H1 (cell line): ENCODE results near the gene HS6ST1. TPM values are rescaled to one million over a fixed set of nuclear protein-coding genes. Genes with fewer than 3 reads are reported as not detected.

ENCODE experiments used
- CTCF ChIA-PET: fragments of 300-600 bp; sonication (Branson Sonifier 250); formaldehyde crosslinking; loops from one replicate; lab custom pipeline; 2021; ENCODE audit not compliant: partially characterized antibody; lab: Charles Lee
- POLR2A ChIA-PET: fragments of 300-600 bp; sonication (Branson Sonifier 250); formaldehyde crosslinking; loops from one replicate; lab custom pipeline; 2021; ENCODE audit warnings: inconsistent platforms; ENCODE audit not compliant: partially characterized antibody; lab: Charles Lee
- DNase-seq, 2 experiments: peaks; one replicate each; pipeline versions ENCODE4 v3.0.0 to v3.0.0-alpha.2; 2010 to 2022; ENCODE audit warnings: low spot score in 2 of 2, low read depth in 1 of 2, mixed read lengths in 1 of 2
- FAIRE-seq: peaks from 2 replicates; lab custom pipeline; 2011; peaks lifted over from hg19 to GRCh38; lab: Jason Lieb, UNC
- H2AFZ ChIP-seq: 2 replicates; pipeline ENCODE4 v1.8.1; 2012; ENCODE audit warnings: low read length, inconsistent platforms
- H2AK5ac ChIP-seq: 2 replicates; pipeline ENCODE4 v1.6.1; 2013; ENCODE audit warnings: low read depth, low read length
- H2BK120ac ChIP-seq: replicated peaks from 2 replicates; pipeline ENCODE3; 2013; ENCODE audit warnings: low read depth, low read length, inconsistent platforms
- H2BK12ac ChIP-seq: 2 replicates; pipeline ENCODE4 v1.6.1; 2013; ENCODE audit warnings: low read depth, low read length
- H2BK15ac ChIP-seq: 2 replicates; pipeline ENCODE4 v1.6.1; 2013; ENCODE audit warnings: low read length
- H2BK20ac ChIP-seq: 2 replicates; pipeline ENCODE4 v1.6.1; 2013; ENCODE audit warnings: low read length
- H2BK5ac ChIP-seq: 2 replicates; pipeline ENCODE4 v1.6.1; 2013; ENCODE audit warnings: low read depth, low read length
- H3K14ac ChIP-seq: 2 replicates; pipeline ENCODE4 v1.6.1; 2013; ENCODE audit warnings: inconsistent platforms; ENCODE audit not compliant: insufficient read length
- H3K18ac ChIP-seq: 2 replicates; pipeline ENCODE4 v1.6.1; 2013; ENCODE audit warnings: low read length; ENCODE audit errors: extremely low read depth
- H3K23ac ChIP-seq: 2 replicates; pipeline ENCODE4 v1.6.1; 2013; ENCODE audit warnings: inconsistent platforms; ENCODE audit not compliant: insufficient read length
- H3K23me2 ChIP-seq: 2 replicates; pipeline ENCODE4 v1.6.1; 2013; ENCODE audit warnings: low read depth, low read length
- H3K27ac ChIP-seq: 2 replicates; pipeline ENCODE4 v1.6.1; 2011; ENCODE audit warnings: low read depth, low read length, inconsistent platforms
- H3K27me3 ChIP-seq, 4 experiments: replicated peaks in 1 of 4; 1 replicate in 1 of 4; 2 replicates in 3 of 4; pipeline versions ENCODE4 v1.6.1 to v1.8.1; 2011 to 2013; ENCODE audit warnings: low read length in 3 of 4, mild to moderate bottlenecking in 3 of 4, inconsistent platforms in 2 of 4, mixed read lengths in 2 of 4, moderate library complexity in 1 of 4; ENCODE audit not compliant: control insufficient read depth in 3 of 4, insufficient read depth in 3 of 4; ENCODE audit errors: extremely low read depth in 1 of 4
- H3K36me3 ChIP-seq, 4 experiments: 2 replicates each; pipeline versions ENCODE4 v1.6.1 to v1.8.1; 2011 to 2013; ENCODE audit warnings: mild to moderate bottlenecking in 4 of 4, low read length in 3 of 4, moderate library complexity in 2 of 4, control low read depth in 1 of 4, inconsistent platforms in 1 of 4; ENCODE audit not compliant: insufficient read depth in 4 of 4, control insufficient read depth in 2 of 4
- H3K4ac ChIP-seq: replicated peaks from 2 replicates; pipeline ENCODE3; 2013; ENCODE audit warnings: low read length, low read depth, mixed read lengths, inconsistent platforms; ENCODE audit not compliant: insufficient read length
- H3K4me1 ChIP-seq, 4 experiments: replicated peaks in 1 of 4; 1 replicate in 1 of 4; 2 replicates in 3 of 4; pipeline versions ENCODE4 v1.6.1 to v1.8.1; 2011 to 2013; ENCODE audit warnings: low read length in 3 of 4, inconsistent platforms in 2 of 4, mixed read lengths in 1 of 4; ENCODE audit not compliant: insufficient read depth in 4 of 4, control insufficient read depth in 3 of 4
- H3K4me2 ChIP-seq, 2 experiments: 2 replicates each; pipeline versions ENCODE4 v1.6.1 to v1.8.1; 2011 to 2013; ENCODE audit warnings: low read depth in 2 of 2, low read length in 2 of 2, control low read depth in 1 of 2, inconsistent platforms in 1 of 2, mild to moderate bottlenecking in 1 of 2; ENCODE audit not compliant: insufficient read depth in 1 of 2
- H3K4me3 ChIP-seq, 4 experiments: fragments of 200-600, 300-600 bp in 1 of 4; sonication (generic), shearing (Covaris generic), sonication (Bioruptor Twin) in 1 of 4; 2 replicates each; pipeline versions ENCODE4 v1.5.1 to v1.8.1; 2011 to 2016; ENCODE audit warnings: low read length in 4 of 4, low read depth in 3 of 4, control low read depth in 2 of 4, inconsistent platforms in 2 of 4, mild to moderate bottlenecking in 2 of 4, mixed read lengths in 1 of 4, moderate library complexity in 1 of 4; ENCODE audit not compliant: insufficient read depth in 2 of 4; ENCODE audit errors: extremely low read depth in 1 of 4
- H3K56ac ChIP-seq: replicated peaks from 2 replicates; pipeline ENCODE3; 2013; ENCODE audit warnings: low read depth, mild to moderate bottlenecking, mixed read lengths, low read length, inconsistent platforms; ENCODE audit not compliant: insufficient read length
- H3K79me1 ChIP-seq: 2 replicates; pipeline ENCODE4 v1.6.1; 2013; ENCODE audit warnings: low read depth, low read length, control low read depth
- H3K79me2 ChIP-seq, 2 experiments: 2 replicates each; pipeline versions ENCODE4 v1.6.1 to v1.8.1; 2012 to 2013; ENCODE audit warnings: low read length in 2 of 2, mild to moderate bottlenecking in 2 of 2, inconsistent platforms in 1 of 2; ENCODE audit not compliant: insufficient read depth in 2 of 2, control insufficient read depth in 1 of 2
- H3K9ac ChIP-seq, 4 experiments: replicated peaks in 1 of 4; 1 replicate in 1 of 4; 2 replicates in 3 of 4; pipeline versions ENCODE4 v1.6.1 to v1.8.1; 2011 to 2013; ENCODE audit warnings: low read depth in 3 of 4, low read length in 3 of 4, control low read depth in 2 of 4, mild to moderate bottlenecking in 2 of 4, moderate library complexity in 2 of 4, inconsistent platforms in 1 of 4; ENCODE audit errors: extremely low read depth in 1 of 4
- H3K9me3 ChIP-seq, 2 experiments: 2 replicates each; pipeline versions ENCODE4 v1.6.1 to v1.8.1; 2012 to 2013; ENCODE audit warnings: mild to moderate bottlenecking in 2 of 2, moderate library complexity in 2 of 2, control low read depth in 1 of 2, inconsistent platforms in 1 of 2, low read depth in 1 of 2, low read length in 1 of 2, mixed read lengths in 1 of 2; ENCODE audit not compliant: insufficient read depth in 2 of 2
- H4K20me1 ChIP-seq, 2 experiments: replicated peaks in 1 of 2; 2 replicates each; pipeline versions ENCODE3 to v1.8.1; 2011 to 2013; ENCODE audit warnings: inconsistent platforms in 2 of 2, low read length in 2 of 2, mild to moderate bottlenecking in 1 of 2; ENCODE audit not compliant: insufficient read depth in 2 of 2, control insufficient read depth in 1 of 2
- H4K5ac ChIP-seq: 2 replicates; pipeline ENCODE4 v1.6.1; 2013; ENCODE audit warnings: low read length, low read depth, mixed read lengths, inconsistent platforms; ENCODE audit not compliant: insufficient read length
- H4K8ac ChIP-seq: 2 replicates; pipeline ENCODE4 v1.8.0; 2013; ENCODE audit warnings: mild to moderate bottlenecking, moderate library complexity, low read length, inconsistent platforms; ENCODE audit not compliant: insufficient read depth; ENCODE audit errors: extremely low read depth
- H4K91ac ChIP-seq: replicated peaks from 2 replicates; pipeline ENCODE3; 2013; ENCODE audit warnings: low read length, mixed read lengths, inconsistent platforms; ENCODE audit not compliant: insufficient read length
- ASH2L ChIP-seq: fragments of 200-600, 300-600 bp; sonication (generic); IDR thresholded peaks from one replicate; pipeline ENCODE4 v1.7.1; 2017; ENCODE audit warnings: low read length
- CREB1 ChIP-seq: IDR thresholded peaks from 2 replicates; pipeline ENCODE4 v1.6.1; 2012; ENCODE audit warnings: inconsistent platforms
- CTBP2 ChIP-seq: IDR thresholded peaks from 2 replicates; pipeline ENCODE4 v1.7.0; 2011; ENCODE audit warnings: borderline replicate concordance, mild to moderate bottlenecking, moderate library complexity, mixed read lengths, low read length; ENCODE audit not compliant: insufficient read depth, insufficient read length
- GTF2F1 ChIP-seq: IDR thresholded peaks from 2 replicates; pipeline ENCODE4 v1.6.1; 2012; ENCODE audit warnings: low read depth, low read length, improper control_type of control experiment, borderline replicate concordance
- KDM4A ChIP-seq: IDR thresholded peaks from one replicate; pipeline ENCODE4 v1.7.1; 2012; ENCODE audit warnings: low read depth, mild to moderate bottlenecking, moderate library complexity, low read length, inconsistent platforms; ENCODE audit not compliant: severe bottlenecking
- MAFK ChIP-seq: IDR thresholded peaks from 2 replicates; pipeline ENCODE4 v1.6.1; 2012; ENCODE audit warnings: low read depth, mild to moderate bottlenecking, improper control_type of control experiment, low read length
- MAX ChIP-seq: IDR thresholded peaks from 2 replicates; pipeline ENCODE4 v1.6.1; 2012; ENCODE audit warnings: inconsistent platforms
- TAF1 ChIP-seq: IDR thresholded peaks from 2 replicates; pipeline ENCODE4 v1.6.1; 2011; ENCODE audit warnings: mild to moderate bottlenecking, low read depth, low read length
- TBP ChIP-seq: IDR thresholded peaks from 2 replicates; pipeline ENCODE4 v1.6.1; 2011; ENCODE audit warnings: low read depth, low read length, improper control_type of control experiment
- WGBS, 2 experiments: shearing (Covaris generic) in 1 of 2; methylation state at CpG; one replicate each; pipeline versions ENCODE4 v1.1.6 to v1.1.7; 2013 to 2015; ENCODE audit warnings: low lambda C conversion rate in 2 of 2, mixed read lengths in 2 of 2, inconsistent platforms in 1 of 2, low coverage in 1 of 2, missing lambda C conversion rate in 1 of 2; ENCODE audit not compliant: insufficient replicate concordance in 2 of 2, insufficient coverage in 1 of 2, insufficient read length in 1 of 2; ENCODE audit errors: extremely low coverage in 1 of 2, missing lambda C conversion rate in 1 of 2; 5-methylcytosine and 5-hydroxymethylcytosine counted together
- polyA plus RNA-seq, 7 experiments: library from polyadenylated mRNA; depleted of rRNA in 3 of 7; stranded (reverse) in 5 of 7; unstranded in 2 of 7; fragments of >200 nt in 5 of 7; fragments of 200-250 nt in 2 of 7; gene quantifications; 1 replicate in 5 of 7; 2 replicates in 1 of 7; 4 replicates in 1 of 7; pipeline versions ENCODE4 v1.2.1 to v1.2.3, GENCODE V29; 2011 to 2013; ENCODE audit warnings: missing spikeins in 2 of 7, mixed read lengths in 2 of 7
- total RNA-seq: library from RNA; stranded (reverse); fragmentation: NEBNext Ultra II Directional; extraction: Animal tissue kit (Norgen Biotek cat#: 25700); gene quantifications from 2 replicates; pipeline ENCODE4 v1.2.1, GENCODE V29; 2021
- TF ChIP-seq, protein P1 (sequence below): IDR thresholded peaks from 2 replicates; pipeline ENCODE4 v1.6.1; 2011; ENCODE audit warnings: low read length, improper control_type of control experiment

The HS6ST1 gene
- total and polyA plus RNA-seq, 2 of the 8 experiments (the other 6 are each of a cell fraction or from before 2014, with no cell fraction given), result 37.4 to 74.6 TPM

- FAIRE-seq, result no peak
- Histone ChIP-seq H3K27me3 (peaks cover 0 to 23% (median 16%) of the 10 kb centered on the region in 4 experiments; a peak in 5 of 7 replicates), H4K8ac (peak overlapping the region; percentile 88), H2BK15ac (no peak overlapping the region), H4K91ac (peak overlapping the region; percentile 29), H3K4me3 (peak overlapping the region; percentile 68 to 89 (median 84)), H2AFZ (no peak overlapping the region), H3K4me1 (peaks cover 7 to 35% (median 27%) of the 10 kb centered on the region in 4 experiments), H4K20me1 (peaks cover 39 to 48% of the 10 kb centered on the region in 2 experiments), H3K36me3 (peaks cover 0 to 11% (median 0%) of the 10 kb centered on the region in 4 experiments; a peak in 2 of 8 replicates), H2BK120ac (no peak overlapping the region), H2BK12ac (no peak overlapping the region), H2BK5ac (no peak overlapping the region), H3K4me2 (peak overlapping the region; percentile 83 to 95), H3K27ac (no peak overlapping the region), H3K79me1 (peaks cover 34% of the 10 kb centered on the region), H3K9ac (peak overlapping the region; percentile 51 to 64 (median 54); a peak in 6 of 7 replicates), H2BK20ac (no peak overlapping the region), H3K4ac (peak overlapping the region; percentile 89), H3K79me2 (peaks cover 47 to 55% of the 10 kb centered on the region in 2 experiments), H3K18ac (peak overlapping the region; percentile 81), H2AK5ac (0 out of 2 replicates have a peak overlapping the region, but pooled peaks have one; percentile 53), H3K56ac (no peak overlapping the region), H3K14ac (no peak overlapping the region), H3K23ac (no peak overlapping the region), H4K5ac (peak overlapping the region; percentile 27), H3K9me3 (no peaks in the 10 kb centered on the region), H3K23me2 (peaks cover 19% of the 10 kb centered on the region; the same call in 1 of the 2 replicates)
- peak; percentile 36 to 78 for DNase-seq
- ChIA-PET CTCF (interaction anchor here (0.6 to 2.7 kb wide), 6 partner anchors 12 to 438 kb away, joined by 3 to 17 read pairs (median 4); no protein-coding TSS in a partner anchor), POLR2A (interaction anchor here (0.9 to 2.2 kb wide), 9 partner anchors 11 to 66 kb away, joined by 3 to 8 read pairs (median 4); no protein-coding TSS in a partner anchor)
- WGBS, 2 experiments, result 1% methylated on average over 22 of the region's 35 CpGs; no CpG with 5 or more reads in 1 of the 2 experiments
- TF ChIP-seq MAX (0 out of 2 replicates have a peak, but pooled peaks have one; percentile 15), ASH2L (peak; percentile 33), CTBP2 (peak; percentile 68), TAF1 (0 out of 2 replicates have a peak, but pooled peaks have one; percentile 6), TBP (0 out of 2 replicates have a peak, but pooled peaks have one; percentile 15), MAFK (no peak), KDM4A (peak; percentile 15), CREB1 (no peak), GTF2F1 (0 out of 2 replicates have a peak, but pooled peaks have one; percentile 41)
- TF ChIP-seq, protein P1, sequence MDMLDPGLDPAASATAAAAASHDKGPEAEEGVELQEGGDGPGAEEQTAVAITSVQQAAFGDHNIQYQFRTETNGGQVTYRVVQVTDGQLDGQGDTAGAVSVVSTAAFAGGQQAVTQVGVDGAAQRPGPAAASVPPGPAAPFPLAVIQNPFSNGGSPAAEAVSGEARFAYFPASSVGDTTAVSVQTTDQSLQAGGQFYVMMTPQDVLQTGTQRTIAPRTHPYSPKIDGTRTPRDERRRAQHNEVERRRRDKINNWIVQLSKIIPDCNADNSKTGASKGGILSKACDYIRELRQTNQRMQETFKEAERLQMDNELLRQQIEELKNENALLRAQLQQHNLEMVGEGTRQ, result 0 out of 2 replicates have a peak, but pooled peaks have one; percentile 4
Observed at GRCh38 chr2:128317181-128317898, 1.3 kb downstream of the HS6ST1 start.
